ENCODE results near the gene NFATC2.
"Not testable (repeated sequence)": the region's sequence is repeated elsewhere in the genome, so short reads cannot be mapped to it uniquely, and the experiment has no call there.

The NFATC2 gene

DNA sequence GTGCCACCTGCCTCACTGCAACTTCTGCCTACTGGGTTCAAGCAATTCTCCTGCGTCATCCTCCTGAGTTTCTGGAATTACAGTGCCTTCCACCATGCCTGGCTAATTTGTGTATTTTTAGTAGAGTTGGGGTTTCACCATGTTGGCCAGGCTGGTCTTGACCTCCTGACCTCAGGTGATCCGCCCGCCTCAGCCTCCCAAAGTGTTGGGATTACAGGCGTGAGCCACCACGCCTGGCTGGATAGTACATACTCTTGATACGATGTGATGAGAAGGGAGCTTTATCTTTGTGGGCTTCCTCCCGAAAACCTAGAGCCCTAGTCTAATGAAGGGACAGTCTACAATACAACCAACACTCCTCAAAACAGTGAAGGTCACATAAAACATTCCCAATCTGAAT is 2.4 kb downstream of the NFATC2 start:
- DNase-seq (ENCODE audit: low read depth, low spot score): not testable (repeated sequence)

DNA sequence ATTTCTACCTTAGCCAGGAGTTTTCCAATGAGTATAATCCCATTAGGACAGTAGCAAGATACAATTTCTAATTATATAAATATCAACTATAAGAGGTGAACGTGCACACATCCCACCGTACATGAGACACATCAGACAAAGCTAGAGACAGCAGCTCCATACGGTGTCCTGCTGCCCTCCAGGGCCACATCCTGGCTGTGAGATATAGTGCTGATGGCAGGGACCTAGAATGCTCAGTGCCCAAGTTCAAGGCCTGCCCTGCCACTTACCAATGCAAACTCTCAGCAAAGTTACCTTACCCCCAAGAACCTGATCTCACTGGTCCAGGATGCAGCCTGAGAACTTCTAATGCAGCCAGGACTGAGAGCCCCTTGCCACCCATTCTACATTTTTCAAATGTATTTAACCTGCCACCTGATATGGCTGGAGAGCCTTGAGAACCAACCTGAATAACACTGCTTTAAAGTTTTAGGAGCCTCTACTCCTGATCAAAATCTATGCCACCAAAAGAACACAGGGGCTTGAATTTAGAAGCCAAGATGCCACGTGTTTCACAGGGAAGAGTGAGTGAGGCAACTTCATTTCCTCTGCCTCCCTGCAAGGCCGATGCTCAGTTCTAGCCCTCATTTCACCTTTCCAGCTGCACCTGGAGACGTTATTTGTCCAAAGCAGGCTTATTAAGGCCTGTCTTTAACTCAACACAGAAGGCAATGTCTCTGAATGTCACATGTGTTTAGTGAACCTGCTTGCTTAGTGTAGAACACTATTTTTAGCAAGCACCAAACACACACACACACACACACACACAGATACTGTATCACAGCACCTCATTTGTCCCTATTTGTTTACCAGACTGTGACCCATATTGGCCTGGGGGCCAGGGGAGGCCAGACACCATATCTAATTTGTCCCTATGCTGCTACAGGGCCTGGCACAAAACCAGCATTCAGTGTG is 6.1 kb downstream of the NFATC2 start:
- DNase-seq (ENCODE audit: low read depth, low spot score): no peak

DNA sequence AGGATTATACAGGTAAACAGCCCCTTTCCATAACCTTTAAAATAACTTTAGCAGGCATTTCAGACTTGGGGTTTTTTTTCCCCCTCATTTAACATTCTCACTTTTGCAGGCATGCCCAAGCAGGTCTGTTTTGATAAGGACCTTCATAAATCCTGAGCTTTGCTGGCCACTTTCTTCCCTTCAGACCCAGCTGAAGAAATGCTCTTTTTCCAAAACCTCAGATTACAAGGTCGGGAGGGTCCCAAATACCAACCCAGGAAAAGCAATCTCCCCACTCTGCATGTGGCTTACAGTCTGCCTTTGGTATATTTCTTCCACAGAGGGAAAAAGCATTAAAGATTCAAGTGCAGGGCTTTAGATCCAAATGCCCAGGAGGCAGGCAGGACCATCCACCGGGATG is 6.8 kb downstream of the NFATC2 start:
- DNase-seq (ENCODE audit: low read depth, low spot score): no peak

DNA sequence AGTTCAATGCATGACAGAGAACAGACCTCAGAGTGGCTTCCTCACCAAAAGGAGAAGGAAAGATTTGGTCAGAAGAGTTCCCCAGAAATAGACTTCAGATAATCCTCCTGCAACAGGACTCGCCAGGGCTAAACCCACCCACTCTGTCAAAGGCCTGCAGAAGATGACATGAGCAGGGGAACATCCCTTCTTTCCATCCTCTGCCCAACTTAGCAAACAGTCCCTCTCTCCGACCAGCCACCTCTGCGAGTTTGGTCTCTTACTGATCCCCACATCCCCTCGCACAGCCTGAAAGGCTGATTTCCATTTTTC is 7.5 kb downstream of the NFATC2 start:
- no peak for DNase-seq (ENCODE audit: low read depth, low spot score)

DNA sequence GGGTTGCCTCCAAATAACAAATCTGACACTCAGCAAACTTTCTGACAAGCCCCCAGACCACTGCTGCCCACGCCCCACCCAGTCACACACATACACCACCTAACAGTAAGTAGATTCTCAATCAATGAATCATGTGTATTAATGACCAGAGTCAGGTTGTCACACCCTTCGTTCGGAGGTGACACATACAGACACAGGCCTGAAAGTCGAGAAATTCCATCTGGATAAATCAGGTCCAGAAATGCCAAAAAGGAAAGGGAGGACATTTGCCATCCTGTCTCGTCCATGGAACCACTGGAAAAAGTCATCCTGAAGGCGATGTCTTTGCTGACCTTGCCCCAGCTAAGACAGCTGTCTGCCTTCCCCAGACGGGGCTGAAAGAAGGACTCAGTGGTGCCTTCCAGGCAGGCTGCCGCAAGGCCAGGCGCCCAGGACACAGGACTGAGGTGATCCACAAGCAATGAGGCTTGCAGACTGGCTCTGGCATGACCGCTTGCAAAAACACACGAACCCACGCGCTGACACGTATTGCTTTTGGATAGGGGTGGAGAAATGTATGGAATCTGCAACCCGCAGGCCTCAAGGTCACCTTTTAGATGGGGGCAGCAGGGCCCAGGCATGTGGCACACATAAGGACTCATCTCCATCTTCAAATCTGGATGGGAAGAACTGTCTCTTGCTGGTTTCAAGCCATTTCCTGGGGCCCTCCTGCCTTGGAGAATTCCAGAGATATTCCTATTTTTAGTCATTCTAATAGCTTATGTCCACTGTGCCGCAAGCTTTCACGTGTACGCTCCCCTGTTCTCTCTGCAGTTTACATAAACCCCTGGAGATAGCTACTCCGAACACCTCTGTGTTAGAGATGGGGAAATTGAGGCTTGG is 9.0 kb downstream of the NFATC2 start:
- DNase-seq (ENCODE audit: low read depth, low spot score): no peak

DNA sequence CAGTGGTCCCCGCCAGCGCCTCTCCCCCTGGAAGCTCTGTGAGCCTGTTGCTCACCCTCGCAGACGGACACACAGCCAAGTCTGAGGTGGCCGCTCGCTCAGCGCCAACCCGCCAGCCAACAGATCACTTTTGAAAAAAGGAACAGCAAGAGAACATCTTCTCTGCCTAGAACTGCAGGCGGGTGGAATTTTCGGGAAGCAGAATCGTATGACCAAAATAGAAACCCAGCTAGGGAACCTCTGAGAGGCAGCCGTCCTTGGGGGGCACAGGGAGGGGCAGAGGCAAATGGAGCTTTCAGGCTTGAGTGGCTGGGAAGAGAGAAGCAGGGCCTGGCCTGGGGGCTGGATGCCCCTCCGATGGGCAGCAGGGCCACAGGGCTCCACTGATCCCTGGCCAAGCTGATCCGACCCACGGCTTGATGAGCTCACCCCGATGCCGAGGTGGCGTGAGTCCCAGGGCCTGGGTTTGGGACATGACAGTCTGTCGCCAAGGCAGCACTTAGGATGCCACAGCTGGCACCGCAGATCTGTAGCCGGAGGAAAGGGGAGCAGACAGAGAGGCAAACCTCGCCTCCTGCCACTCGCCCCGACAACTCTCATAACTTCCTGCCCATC is 9.8 kb downstream of the NFATC2 start:
- no peak for DNase-seq (ENCODE audit: low read depth, low spot score)

DNA sequence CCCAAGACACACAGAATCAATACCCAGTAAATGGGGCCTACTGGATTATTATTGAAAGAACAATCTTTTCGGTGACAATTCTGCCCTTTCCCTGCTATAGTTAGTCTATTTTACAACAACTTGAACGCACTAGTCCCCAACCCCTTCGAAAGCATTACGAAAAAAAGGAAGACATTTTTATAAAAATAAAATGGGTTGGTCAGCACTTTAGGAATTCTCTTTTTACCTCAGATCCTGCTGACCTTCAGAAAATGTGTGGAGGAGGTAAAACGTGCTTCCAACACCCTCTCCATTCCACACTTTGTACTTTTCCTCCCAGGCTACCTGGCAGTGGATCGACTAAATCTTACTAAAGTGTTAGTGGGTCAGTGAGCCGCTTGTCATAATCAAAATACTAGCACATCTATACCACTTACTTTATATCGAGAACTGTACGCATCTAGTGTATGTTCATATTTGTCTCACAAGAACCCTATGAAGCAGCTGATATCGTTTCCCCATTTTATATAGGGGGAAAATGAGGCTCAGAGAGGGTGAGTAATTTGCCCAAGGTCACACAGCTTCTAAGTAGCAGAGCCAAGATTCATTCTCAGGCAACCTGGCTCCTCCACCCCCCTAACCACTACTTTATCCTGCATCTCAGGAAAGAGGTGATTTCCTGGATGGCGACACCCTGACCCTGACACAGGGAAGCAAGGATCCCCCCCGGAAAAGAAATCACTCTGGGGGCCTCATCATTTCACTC is 10.6 kb downstream of the NFATC2 start:
- no peak for DNase-seq (ENCODE audit: low read depth, low spot score)

DNA sequence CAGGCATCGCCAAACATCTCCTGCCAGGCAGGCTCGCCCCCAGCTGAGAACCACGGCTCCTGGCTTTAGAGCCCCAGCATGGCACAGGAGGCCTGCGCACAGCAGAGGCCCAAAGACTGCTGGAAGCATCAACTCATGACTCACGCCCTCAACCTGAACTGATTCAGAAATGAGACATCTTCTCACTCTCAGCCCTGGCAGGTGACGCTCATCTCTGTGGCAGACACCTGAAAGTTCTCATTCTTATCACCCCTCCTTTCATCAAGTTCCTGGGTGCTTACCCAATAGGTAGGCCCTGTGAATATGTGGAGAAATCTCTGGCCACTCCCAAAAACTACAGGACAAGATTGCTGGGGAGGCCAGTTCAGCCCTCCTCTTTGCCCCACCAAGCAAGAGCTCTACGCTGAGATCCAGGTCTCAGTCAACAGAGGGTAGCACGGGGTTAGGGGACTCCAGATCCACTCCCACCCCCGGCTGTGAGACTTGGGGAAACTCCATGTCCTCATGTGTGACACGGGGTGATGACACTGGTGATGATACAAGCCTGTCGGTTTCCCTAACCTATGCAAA is 11.3 kb downstream of the NFATC2 start:
- DNase-seq (ENCODE audit: low read depth, low spot score): peak; percentile 60

DNA sequence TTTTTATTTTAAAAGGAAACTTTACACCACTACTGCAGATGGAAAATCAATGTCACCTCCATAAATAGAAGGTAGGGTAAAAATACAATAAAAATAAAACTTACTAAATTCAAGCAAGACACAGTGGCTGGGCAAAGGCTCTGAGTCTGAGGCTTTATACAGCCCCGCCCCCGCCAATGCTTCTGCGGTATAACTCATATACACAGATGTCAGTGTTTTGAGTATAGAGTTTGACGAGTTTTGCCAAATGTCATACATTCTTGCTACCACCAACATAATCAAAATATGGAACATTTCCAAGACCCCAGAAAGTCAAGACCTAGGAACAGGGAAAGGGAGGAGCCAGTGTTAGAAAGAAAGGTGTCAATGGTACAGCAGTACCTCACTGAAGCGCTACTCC is 12.8 kb downstream of the NFATC2 start:
- DNase-seq (ENCODE audit: low read depth, low spot score): peak; percentile 53

DNA sequence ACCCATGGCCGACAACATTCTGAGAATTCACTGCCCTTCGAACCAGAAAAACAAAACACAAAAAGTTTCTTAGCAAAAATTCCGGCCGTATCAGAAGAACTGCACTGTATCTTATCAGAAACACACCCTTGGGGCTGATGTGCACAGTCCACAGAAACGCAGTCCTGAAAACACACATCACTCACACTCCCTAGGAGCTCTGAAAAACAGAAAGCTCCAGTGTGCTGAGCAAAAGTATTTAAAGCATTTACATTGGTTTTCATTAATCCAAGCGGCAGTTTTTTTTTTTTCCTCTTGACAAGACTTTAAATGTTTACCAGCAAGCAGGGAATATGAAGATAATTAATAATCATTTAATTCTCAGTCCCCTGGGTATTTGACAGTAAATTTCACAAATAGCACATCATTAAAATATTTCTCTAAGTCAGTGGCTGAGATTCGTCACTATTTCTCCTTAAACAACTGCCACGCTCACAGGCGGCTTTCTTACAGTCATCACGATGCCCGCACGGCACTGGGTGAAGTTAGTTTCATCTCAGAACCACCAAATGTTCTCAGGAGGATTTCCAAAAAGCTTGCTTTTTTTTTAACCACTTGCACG is 13.3 kb downstream of the NFATC2 start:
- DNase-seq (ENCODE audit: low read depth, low spot score): peak; percentile 41

DNA sequence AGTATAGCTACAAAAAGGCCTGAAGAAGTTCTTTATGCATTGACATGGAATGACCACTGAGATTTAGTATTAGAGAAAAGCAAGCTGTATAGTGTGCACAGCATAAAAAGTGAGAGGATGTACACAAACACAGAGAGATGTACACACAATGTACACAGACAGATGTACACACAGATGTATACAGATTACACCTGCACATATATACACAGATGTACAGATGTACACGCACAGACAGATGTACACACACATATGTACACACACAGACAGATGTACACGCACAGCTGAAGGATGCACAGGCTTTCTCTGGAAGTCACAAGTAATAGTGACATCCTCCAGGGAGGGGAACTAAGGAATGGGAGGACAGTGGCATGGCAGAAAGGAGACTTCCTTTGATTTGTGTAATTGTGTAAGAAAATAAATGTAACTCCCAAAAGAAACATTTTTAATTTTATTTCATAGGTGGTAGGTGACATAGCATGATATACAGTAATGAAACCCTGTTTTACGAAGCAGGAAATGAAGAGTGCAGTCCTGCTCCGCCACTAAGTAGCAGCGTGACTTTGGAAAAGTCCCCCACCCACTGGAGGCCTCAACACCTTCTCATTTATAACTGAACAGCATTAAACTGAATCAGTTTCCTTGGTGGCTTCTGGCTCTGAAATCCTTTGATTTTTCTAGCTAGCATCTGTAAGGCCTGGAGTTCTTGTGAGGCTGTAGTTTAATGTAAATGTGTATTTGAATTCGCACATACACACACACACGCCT is 14.1 kb downstream of the NFATC2 start:
- peak; percentile 25 for DNase-seq (ENCODE audit: low read depth, low spot score)

DNA sequence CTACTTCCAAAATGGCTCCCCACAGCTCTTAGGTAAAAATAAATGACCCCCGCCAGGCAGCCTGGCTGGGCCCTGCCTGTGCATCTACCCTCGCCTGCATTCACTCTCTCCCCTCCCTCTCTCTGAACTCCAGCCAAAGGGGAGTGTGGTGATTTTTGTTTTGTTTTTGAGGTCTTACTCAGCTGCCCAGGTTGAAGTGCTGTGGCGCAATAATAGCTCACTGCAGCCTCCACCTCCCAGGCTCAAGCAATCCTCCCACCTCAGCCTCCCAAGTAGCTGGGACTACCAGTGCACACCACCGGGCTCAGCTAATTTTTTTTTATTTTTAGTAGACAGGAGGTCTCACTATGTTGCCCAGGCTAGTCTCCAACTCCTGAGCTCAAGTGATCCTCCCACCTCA is 15.8 kb downstream of the NFATC2 start:
- no peak for DNase-seq (ENCODE audit: low read depth, low spot score)

DNA sequence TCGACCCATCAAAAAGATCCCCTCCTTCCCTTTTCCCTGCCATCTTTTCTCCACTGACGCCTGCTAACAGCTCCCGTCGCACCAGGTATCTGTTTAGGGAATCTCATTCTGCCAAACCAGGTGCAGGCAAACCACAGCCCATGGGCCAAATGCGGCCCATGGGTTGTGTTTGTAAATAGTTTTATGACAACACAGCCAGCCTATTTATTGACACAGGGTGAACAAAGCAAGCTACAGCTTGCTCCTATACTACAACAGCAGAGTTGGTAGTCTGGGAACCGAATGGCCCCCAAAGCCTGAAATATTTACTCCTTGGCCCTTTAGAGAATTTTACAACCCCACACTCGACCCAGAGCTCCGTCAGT is 16.4 kb downstream of the NFATC2 start:
- DNase-seq (ENCODE audit: low read depth, low spot score): no peak

DNA sequence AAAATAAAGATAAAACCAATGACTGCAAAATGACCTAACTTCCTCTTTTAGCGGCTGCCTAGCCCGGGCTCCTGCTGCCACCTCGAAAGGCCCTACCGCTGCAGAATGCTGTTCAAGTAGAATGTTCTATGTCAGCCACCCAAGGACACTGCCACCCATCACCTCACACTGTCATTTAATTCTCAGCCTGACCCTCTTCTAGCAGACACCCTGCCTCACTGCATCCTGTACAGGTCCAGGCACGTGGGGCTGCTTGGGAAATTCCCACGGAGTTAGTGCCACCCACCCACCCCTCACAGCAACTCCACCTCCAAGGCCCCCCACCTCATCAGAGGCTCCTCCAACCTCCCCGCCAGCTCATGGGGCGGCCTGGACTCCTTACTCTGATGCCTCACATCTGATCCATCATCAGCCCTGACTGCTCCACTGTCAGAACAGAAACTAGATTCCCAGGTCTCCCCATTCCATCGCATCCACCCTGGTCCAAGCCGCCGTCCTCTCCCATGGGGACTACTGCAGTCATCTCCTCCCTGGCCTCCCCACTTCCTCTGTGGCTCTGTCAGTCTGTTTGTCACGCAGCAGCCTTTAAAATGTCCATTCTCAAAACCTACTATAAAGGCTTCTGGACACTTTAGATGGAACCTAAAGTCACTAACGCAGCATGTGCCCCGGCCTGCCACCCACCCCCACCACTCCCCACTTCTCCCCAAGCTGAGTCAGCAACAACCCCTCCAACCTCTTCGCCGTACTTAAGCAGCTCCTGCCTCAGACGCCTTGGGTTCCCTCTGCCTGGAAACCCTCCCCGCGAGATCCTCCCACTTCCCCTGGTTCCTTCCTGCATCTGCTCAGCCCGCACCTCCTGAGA is 17.0 kb downstream of the NFATC2 start:
- peak; percentile 16 for DNase-seq (ENCODE audit: low read depth, low spot score)

DNA sequence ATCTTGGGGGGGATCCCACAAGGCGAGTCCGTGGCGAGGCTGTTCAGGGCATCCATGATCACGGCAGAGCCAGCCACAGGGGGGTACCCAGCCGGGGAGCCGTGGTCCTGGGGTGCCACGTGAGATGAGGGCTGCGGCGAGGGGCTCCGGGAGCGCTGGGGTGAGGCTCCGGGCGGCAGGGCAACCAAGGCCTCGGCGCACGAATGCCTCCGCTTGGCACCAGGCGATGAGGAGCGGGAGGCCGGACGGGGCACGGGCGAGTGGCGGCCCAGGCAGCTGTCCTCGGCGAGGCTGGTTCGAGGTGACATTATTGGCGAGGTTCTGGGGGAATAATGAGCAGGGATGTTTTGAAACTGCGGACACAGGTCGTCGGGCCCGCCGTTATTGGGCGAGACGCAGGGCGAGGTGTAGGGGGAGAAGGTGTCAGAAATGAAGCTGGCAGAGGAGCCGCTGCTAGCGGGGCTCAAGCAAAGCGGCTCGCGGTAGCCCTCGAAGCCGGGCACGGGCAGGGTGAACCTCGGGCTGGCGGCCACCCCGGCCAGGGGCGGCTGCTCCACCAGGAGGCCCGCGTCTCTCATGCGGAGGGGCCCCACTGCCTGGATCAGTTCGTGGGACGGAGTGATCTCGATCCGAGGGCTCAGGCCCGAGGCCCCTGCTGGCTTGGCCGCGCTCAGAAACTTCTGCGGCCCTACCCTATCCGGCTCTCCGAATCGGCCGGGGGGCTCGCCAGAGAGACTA is 19.1 kb downstream of the NFATC2 start:
- DNase-seq (ENCODE audit: low read depth, low spot score): no peak

DNA sequence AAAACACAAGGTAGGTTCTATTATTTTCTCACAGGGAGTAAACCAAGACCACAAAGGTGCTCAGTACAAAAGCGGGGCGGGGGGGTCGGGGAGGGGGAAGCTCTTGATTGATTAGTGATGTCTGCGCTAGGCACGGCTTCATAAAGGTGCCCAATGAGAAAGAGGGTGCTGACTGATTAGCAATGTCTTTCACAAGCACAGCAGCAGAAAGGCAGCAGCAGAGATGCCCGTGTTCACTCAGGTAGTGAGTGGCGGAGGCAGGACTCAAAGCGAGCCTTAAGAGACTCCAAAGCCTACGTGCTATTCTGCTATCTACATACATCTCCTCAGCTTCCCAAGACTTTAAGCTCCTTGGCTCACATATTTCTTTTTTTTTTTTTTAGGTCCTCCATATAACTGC is 20.3 kb downstream of the NFATC2 start:
- no peak for DNase-seq (ENCODE audit: low read depth, low spot score)

DNA sequence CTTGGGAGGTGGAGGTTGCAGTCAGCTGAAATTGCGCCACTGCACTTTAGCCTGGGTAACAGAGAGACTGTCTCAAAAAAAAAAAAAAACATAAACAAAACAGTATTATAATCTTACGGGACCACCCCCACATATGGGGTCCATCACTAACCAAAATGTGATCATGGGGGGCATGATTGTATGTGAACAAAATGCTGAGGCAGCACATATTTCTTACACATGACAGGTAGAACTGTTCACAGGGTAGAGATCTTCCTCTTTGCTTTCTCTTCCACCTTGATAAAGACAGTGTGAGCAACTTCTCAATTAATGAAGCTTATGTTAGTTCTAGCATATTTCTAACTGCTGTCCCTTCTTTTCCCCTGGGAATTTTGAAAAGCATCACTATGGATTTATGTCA is 24.7 kb downstream of the NFATC2 start:
- no peak for DNase-seq (ENCODE audit: low read depth, low spot score)

DNA sequence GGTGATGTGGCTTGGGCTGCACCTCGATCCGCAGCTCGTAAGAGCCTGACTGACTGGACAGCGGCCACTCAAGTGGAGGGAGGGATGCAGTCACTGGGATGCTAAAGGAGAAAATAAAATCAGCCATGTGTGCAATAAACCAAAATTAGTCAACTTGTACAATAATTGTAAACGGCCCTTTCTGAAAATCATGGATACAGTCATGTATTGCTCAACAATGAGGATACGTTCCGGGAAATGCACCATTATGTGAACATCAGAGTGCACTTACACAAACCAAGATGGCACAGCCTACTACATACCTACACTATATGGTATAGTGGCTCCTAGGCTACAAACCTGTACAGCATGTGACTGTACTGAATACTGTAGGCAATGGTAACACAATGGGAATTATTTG is 25.7 kb downstream of the NFATC2 start:
- no peak for DNase-seq (ENCODE audit: low read depth, low spot score)

DNA sequence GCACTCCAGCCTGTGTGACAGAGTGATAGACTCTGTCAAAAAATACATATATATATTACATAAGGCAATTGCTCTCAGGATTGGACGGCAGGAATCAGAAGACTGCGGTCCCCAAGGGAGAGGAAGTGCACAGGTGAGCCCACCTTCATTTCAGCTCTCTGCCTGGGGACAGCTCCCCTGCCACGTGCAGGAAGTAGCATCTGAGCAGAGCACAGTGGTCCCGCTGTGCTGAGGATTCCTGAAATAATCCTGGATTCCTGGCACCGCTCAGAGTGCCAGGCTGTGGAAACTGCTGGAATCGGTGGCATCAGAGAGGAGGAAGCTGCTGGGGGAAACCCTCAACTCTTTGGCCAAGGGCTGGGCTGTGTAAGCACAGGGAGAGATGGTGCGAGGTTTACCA is 27.7 kb downstream of the NFATC2 start:
- no peak for DNase-seq (ENCODE audit: low read depth, low spot score)

Measured in activated CD4-positive, CD25-positive, alpha-beta regulatory T cell treated with anti-CD3 and anti-CD28 coated beads, Interleukin-2, amount 50 U/mL, for 16 hours (primary cell).